NT2/D1 (cell line): ENCODE data around the gene C6orf132.
A peak's percentile ranks its signal among the peaks of the same experiment; 100 is the strongest.

ENCODE experiments used
- DNase-seq: peaks from one replicate; pipeline ENCODE4 v3.0.0-alpha.2; 2011; ENCODE audit warnings: low read depth, low spot score
- H3K27me3 ChIP-seq: 2 replicates; pipeline ENCODE4 v1.6.0; 2011; ENCODE audit warnings: mild to moderate bottlenecking; ENCODE audit not compliant: insufficient read length, insufficient read depth
- H3K36me3 ChIP-seq: 2 replicates; pipeline ENCODE4 v1.6.1; 2011; ENCODE audit warnings: mild to moderate bottlenecking, low read length, mixed read lengths; ENCODE audit not compliant: insufficient read depth, insufficient read length
- H3K4me1 ChIP-seq: 2 replicates; pipeline ENCODE4 v1.5.1; 2011; ENCODE audit not compliant: insufficient read depth, insufficient read length
- H3K4me3 ChIP-seq: 2 replicates; pipeline ENCODE4 v1.5.1; 2011; ENCODE audit warnings: low read depth; ENCODE audit not compliant: insufficient read length
- H3K9ac ChIP-seq: 2 replicates; pipeline ENCODE4 v1.6.0; 2011; ENCODE audit warnings: low read depth; ENCODE audit not compliant: insufficient read length
- H3K9me3 ChIP-seq: 2 replicates; pipeline ENCODE4 v1.5.1; 2011; ENCODE audit warnings: mild to moderate bottlenecking, low read length; ENCODE audit not compliant: insufficient read depth
- SUZ12 ChIP-seq: IDR thresholded peaks from 2 replicates; pipeline ENCODE4 v1.6.1; 2011; ENCODE audit not compliant: insufficient read length, insufficient read depth; ENCODE audit errors: extremely low read depth
- YY1 ChIP-seq: IDR thresholded peaks from 2 replicates; pipeline ENCODE4 v1.6.1; 2011; ENCODE audit not compliant: insufficient read length, insufficient read depth
- ZNF274 ChIP-seq: IDR thresholded peaks from 2 replicates; pipeline ENCODE4 v1.6.1; 2011; ENCODE audit warnings: mild to moderate bottlenecking, low read depth, low read length

C6orf132 gene

GRCh38 chr6:42138630-42139619, 3.5 kb downstream of the C6orf132 start:
- Histone ChIP-seq H3K4me1 (peaks cover 18% of the 10 kb centered on the region), H3K9me3 (no peaks in the 10 kb centered on the region), H3K27me3 (peaks cover 23% of the 10 kb centered on the region), H3K9ac (no peak overlapping the region), H3K36me3 (peaks cover 6% of the 10 kb centered on the region), H3K4me3 (no peak overlapping the region)
- TF ChIP-seq ZNF274: no peak
- TF ChIP-seq SUZ12: no peak
- TF ChIP-seq YY1: no peak
- no peak for DNase-seq

- no peak overlapping the region for H3K4me3 ChIP-seq
- peaks cover 20% of the 10 kb centered on the region for H3K27me3 ChIP-seq
- no peak for DNase-seq
- peaks cover 19% of the 10 kb centered on the region for H3K4me1 ChIP-seq
- H3K9ac ChIP-seq: no peak overlapping the region
- TF ChIP-seq ZNF274 (no peak), YY1 (no peak), SUZ12 (no peak)
- no peaks in the 10 kb centered on the region for H3K9me3 ChIP-seq
- peaks cover 6% of the 10 kb centered on the region for H3K36me3 ChIP-seq
Observed at GRCh38 chr6:42138190-42138589, 4.2 kb downstream of the C6orf132 start.

- H3K36me3 ChIP-seq: peaks cover 6% of the 10 kb centered on the region
- H3K27me3 ChIP-seq: peaks cover 15% of the 10 kb centered on the region
- H3K9me3 ChIP-seq: no peaks in the 10 kb centered on the region
- peaks cover 21% of the 10 kb centered on the region for H3K4me1 ChIP-seq
- TF ChIP-seq YY1 (no peak), SUZ12 (no peak), ZNF274 (no peak)
- H3K9ac ChIP-seq: no peak overlapping the region
- DNase-seq: no peak
- no peak overlapping the region for H3K4me3 ChIP-seq
Observed at GRCh38 chr6:42137194-42137753, 5.1 kb downstream of the C6orf132 start.

GRCh38 chr6:42136508-42137193, 5.8 kb downstream of the C6orf132 start:
- H3K27me3 ChIP-seq: peaks cover 12% of the 10 kb centered on the region
- no peak overlapping the region for H3K9ac ChIP-seq
- TF ChIP-seq YY1: no peak
- TF ChIP-seq SUZ12: no peak
- no peak for TF ChIP-seq ZNF274
- peaks cover 6% of the 10 kb centered on the region for H3K36me3 ChIP-seq
- H3K4me1 ChIP-seq: peaks cover 21% of the 10 kb centered on the region
- H3K9me3 ChIP-seq: no peaks in the 10 kb centered on the region
- DNase-seq: peak; percentile 69
- H3K4me3 ChIP-seq: no peak overlapping the region

- Histone ChIP-seq H3K9me3 (no peaks in the 10 kb centered on the region), H3K4me3 (no peak overlapping the region), H3K4me1 (peaks cover 17% of the 10 kb centered on the region), H3K36me3 (peaks cover 2% of the 10 kb centered on the region), H3K27me3 (peaks cover 2% of the 10 kb centered on the region), H3K9ac (no peak overlapping the region)
- TF ChIP-seq YY1 (no peak), SUZ12 (no peak), ZNF274 (no peak)
- DNase-seq: no peak
Observed at GRCh38 chr6:42135722-42136121, 6.7 kb downstream of the C6orf132 start.

GRCh38 chr6:42135161-42135560, 7.3 kb downstream of the C6orf132 start:
- DNase-seq: no peak
- H3K4me1 ChIP-seq: peaks cover 15% of the 10 kb centered on the region
- peaks cover 2% of the 10 kb centered on the region for H3K36me3 ChIP-seq
- H3K4me3 ChIP-seq: no peak overlapping the region
- H3K9me3 ChIP-seq: no peaks in the 10 kb centered on the region
- H3K9ac ChIP-seq: no peak overlapping the region
- no peaks in the 10 kb centered on the region for H3K27me3 ChIP-seq
- TF ChIP-seq YY1 (no peak), ZNF274 (no peak), SUZ12 (no peak)

- Histone ChIP-seq H3K9me3 (no peaks in the 10 kb centered on the region), H3K36me3 (peaks cover 4% of the 10 kb centered on the region), H3K9ac (no peak overlapping the region), H3K4me3 (no peak overlapping the region), H3K27me3 (no peaks in the 10 kb centered on the region), H3K4me1 (peaks cover 10% of the 10 kb centered on the region)
- TF ChIP-seq YY1: no peak
- no peak for TF ChIP-seq SUZ12
- no peak for TF ChIP-seq ZNF274
- no peak for DNase-seq
Observed at GRCh38 chr6:42133926-42134325, 8.5 kb downstream of the C6orf132 start.
